CD4-positive, alpha-beta T cell treated with Interleukin-4 for 4 hours (primary cell): ENCODE data around the gene C6orf118.

Source experiments
- DNase-seq: peaks from one replicate; pipeline ENCODE4 v3.0.0-alpha.2; 2020

C6orf118 gene

DNA sequence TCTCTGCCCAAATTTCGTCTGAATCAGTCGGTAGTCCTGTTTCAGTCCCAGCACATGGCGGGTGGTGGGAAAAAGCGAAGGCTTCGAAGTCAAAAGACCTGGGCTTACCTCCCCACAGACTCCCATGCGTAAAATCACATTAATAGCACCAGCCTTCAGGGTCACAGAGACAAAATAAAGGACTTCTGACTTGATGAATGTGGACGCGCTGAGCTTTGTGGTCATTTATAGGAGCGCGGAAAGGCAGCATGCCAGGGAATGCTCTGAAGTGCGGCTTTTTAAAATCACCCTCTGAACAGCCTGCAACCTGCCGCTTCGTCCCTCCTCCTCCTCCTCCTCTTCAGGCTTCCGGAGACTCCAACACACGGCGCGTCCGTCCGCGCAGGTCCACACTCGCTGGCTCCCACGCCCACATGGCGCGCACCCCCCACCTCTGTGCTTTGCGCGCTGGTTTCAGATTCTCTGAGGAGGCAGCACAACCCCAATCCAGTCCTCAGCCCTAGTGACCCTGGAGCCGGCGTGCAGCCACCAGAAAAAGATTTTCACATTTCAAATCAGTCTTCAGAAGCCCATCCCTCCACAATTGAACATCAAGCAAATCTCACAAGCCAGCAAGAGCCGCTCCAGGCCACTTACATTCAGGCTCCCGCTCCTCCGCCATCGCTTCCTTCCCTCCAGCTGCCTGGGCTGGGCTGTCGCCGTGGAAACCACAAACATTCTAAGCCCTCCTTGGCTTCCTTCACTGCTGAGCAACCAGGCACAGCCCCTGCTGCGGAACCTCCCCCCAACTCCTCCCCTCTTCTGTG lies at the start of gene C6orf118:
Gene C6orf118 (minus strand): TSS at position 680 of the 806 bp plus-strand sequence. CDS start 19 bp downstream, at position 661.
- DNase-seq: no peak

- no peak for DNase-seq
Observed at GRCh38 chr6:165345700-165346099, 36.3 kb upstream of the C6orf118 start.

DNA sequence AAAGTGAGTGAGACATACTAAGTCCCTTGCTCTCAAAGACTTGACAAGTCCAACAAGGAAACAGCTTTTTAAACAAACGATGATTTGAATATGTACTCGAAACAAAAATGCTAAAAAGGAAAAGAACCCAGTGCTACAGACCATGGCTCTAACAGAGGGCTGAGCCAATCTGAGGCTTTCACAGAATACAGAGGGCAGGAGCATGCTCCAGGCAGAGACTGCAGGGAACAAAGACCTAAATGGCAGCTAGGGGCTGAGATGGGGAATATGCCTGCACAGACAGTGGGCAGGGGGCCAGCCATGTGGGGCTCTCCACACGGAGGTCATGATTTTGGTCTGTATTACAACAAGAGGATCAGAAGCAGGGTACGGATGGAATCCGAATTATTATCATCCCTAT lies 31.1 kb upstream of the C6orf118 start:
- DNase-seq: no peak

DNA sequence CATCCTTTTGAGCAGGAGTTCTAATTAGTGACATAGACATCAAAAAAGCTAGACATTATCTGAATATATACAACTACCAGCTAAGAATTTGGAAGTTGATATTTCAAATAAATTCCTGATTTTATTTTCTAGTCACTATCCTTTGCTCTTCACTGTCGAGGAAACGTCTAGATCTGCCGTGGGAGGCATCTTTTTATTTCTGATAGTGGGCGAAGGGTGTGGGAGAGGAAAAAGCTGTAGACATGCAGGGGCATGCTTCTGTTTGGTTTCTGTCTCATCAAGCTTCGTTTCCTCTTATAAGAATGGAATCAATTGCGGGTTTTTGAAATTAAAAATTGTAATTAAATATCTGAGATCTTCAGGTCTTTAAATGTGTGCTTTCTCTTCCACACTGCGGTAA lies 16.2 kb upstream of the C6orf118 start:
- no peak for DNase-seq

- DNase-seq: no peak
Observed at GRCh38 chr6:165321555-165322145, 12.2 kb upstream of the C6orf118 start.

GRCh38 chr6:165321150-165321549 lies 11.7 kb upstream of the C6orf118 start:
- DNase-seq: no peak

GRCh38 chr6:165317723-165318122 lies 8.3 kb upstream of the C6orf118 start:
- DNase-seq: no peak

DNA sequence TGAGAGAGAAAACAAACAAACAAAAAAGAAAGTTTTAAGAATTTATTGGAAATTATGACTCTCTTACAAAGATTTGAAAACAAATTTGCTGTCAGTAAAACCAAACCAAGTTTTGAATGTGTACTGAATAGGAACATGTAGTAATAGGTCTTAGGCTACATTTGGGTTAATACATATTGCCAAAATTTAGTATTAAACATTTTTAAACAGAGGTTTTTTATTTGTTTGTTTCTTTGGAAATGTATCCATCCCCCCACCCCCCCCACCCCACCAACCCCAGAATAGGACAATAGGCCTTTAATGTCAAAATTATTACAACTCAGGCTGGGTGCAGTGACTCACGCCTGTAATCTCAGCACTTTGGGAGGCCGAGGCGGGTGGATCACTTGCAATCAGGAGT lies 2.5 kb downstream of the C6orf118 start:
- DNase-seq: no peak

GRCh38 chr6:165301372-165302246 lies 7.8 kb downstream of the C6orf118 start:
- no peak for DNase-seq

DNA sequence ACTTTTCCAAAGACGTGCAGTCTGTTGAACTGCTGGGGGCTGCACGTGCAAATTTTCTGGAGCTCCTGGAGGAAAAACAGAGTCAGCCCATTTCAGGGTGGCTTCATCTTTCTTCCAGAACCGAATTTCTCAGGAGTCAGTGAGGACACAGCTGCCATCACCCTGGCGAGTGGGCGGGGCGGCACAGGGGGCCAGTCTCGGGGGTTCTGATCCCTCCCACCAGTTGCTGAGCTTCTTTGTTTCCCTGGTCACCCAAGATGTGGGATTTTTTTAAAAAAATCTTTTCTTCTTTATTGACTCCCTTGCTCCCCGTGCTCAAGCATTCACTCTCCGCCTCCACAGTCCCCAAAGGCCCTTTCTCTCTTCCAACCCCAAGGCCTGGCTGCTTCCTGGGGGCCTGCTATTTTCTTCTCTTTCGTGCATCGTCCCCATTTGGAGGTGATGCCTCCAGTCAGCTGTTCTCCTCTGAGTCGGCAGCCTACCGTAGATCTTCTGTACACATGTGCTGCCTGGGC lies 8.9 kb downstream of the C6orf118 start:
- DNase-seq: no peak

GRCh38 chr6:165298875-165299274 lies 10.5 kb downstream of the C6orf118 start:
- no peak for DNase-seq

- no peak for DNase-seq
Observed at GRCh38 chr6:165298402-165298801, 11.0 kb downstream of the C6orf118 start.

DNA sequence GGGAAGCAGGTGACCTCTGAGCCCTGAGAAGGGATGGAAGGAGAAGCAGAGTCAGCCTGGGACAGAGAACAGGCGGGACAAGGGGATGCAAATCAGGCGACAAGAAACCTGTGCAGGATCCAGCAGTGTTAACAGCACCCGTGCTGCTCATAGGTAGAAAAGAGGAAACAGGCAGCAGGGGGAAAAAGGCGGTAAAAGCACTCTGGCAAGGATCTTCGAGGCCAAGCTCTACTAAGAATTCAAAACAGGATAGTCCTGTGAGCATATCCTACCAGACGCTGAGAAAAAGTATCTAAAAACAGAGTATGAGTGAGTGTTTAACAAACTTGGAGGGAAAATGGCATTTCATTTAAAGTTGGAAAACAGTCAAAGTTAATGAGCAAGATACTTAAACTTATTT lies 16.7 kb downstream of the C6orf118 start:
- no peak for DNase-seq

DNA sequence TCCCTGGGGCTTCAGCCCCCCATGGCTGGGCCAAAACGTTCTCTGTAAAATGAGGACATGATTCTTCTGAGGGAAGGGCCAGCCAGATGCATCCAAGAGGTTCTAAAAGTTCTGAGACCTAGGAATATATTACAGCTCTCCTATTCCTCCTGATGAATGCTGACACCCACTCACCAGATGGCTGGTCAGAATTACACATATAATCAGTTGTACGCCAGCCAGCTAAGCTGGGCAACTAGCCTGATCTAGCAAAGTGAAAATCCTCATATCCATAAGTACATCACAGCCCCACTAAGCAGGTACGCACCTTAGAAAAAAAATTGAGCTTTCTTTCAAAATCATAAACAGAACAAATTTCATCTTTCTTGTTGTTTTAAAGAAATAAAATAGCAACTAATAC lies 34.8 kb downstream of the C6orf118 start:
- no peak for DNase-seq

GRCh38 chr6:165272585-165272984 lies 36.8 kb downstream of the C6orf118 start:
- no peak for DNase-seq

DNA sequence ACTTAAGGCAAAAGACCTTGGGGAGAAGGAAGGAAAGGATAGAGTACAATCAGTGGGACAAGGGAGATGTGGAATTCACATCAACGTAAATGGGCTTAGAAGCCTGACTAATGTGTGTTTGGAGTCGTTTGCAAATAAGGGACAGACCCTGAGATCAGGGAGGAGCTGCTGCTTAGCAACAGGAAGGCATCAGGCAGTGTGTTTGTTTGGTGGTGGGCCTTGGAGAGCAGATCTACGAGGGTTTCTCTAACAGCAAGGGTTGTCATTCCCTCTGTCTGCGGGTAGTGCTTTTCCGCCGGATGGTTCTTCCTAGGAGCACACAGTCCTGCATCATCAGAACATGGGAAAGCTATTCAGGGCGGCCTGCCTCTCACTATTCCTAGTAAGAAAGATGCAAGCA lies 40.4 kb downstream of the C6orf118 start:
- DNase-seq: no peak

GRCh38 chr6:165266621-165267020 lies 42.8 kb downstream of the C6orf118 start:
- DNase-seq: no peak

DNA sequence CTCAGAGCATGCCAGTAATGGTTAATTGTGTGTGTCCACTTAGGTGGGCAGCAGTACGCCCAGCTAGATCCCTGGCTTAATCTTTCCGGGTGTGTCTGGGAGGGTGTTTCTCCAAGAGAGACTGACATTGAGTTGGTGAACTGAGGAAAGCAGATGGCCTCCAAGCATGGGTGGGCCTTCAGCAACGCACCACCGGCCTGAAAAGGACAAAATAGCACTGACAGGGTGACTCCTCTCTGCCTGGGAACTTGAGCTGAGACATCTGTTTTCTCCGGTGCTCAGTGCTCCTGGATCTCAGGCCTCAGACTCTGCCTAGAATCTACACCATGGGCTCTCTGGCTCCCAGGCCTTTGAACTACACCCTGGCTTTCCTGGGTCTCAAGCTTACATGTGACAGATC lies 43.2 kb downstream of the C6orf118 start:
- no peak for DNase-seq

- DNase-seq: no peak
Observed at GRCh38 chr6:165260462-165260861, 48.9 kb downstream of the C6orf118 start.

DNA sequence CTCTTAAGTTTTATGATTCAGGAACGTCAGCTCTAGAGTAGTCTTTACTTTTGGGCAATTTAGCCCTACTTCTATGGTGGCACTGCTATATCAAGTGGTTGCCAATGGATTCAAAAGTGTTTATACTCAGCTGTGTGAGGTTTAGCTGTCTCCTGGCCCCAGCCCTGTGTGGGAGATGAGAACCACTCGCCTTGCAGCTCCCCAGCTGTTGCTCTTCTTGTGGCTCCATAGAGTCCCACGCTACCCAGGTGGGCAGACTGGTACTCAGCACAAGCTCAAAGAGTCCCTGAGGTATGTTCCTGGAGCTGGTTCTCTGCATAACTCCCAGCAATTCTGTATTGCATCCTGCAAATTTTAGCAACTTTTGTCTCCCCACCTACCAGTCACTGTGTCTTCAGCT lies 59.6 kb downstream of the C6orf118 start:
- no peak for DNase-seq

- no peak for DNase-seq
Observed at GRCh38 chr6:165245701-165246100, 63.7 kb downstream of the C6orf118 start.

DNA sequence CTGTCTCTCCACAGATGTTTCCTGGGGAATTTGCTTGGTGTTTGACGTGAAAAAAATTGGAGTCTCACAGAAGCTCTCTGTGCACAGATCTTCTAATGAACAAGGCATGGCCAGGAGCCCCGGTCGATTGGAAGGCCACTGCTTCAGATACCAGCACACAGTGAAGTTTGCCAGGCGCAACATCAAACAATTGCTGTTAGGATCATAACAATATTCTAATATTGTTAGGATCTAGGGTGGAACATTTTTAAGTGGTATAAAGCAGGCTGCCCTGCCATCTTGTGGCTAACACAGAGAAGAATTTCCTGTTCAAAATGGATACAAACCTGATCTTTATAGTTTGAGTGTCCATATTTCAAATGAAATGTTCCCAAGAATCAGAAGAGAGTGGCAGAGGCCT lies 64.1 kb downstream of the C6orf118 start:
- DNase-seq: no peak

DNA sequence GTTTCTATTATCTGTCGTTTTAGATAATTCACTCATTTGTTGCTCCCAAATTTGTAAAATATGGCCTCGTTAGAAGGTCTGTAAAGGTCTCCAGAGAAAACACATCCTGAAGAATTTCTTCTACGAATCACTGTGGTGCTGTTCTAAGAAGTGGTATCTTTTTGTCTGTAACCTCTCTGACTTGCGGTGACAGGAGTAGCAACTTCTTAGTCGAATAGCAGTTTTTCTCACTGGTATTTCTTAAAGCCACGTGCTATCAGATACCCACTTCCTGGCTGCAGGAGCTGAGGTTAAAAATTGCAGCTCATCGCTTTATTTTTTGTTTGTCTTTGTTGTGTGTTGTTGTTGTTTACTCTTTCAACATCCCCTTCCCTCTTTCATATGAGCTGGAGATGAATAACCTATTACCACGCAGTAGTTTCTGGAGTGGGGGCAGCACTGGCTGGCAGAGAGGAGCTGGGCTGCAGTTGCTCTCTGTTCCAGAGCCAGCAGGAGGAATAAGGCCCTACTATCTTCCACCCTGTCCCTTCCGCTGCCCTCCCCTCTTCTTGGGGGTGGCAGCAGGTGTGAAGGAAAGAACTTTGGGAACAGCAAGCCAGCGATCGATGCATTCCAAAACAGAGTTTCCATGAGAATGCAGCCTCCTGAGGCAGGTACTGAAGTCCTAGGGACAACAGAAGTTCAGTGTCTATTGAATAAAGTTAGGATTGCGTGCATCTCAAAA lies 64.7 kb downstream of the C6orf118 start:
- DNase-seq: no peak
